ENCODE measurements around the gene TAS2R42.

GRCh38 chr12:11186837-11187236 is at the start of gene TAS2R42:
- TF ChIP-seq CTCF (IDR thresholded peaks at IDR 0.05) (no peak), POLR2A (IDR thresholded peaks at IDR 0.05) (no peak)

Data from transverse colon (tissue), 3 donors.